ENCODE data around the gene PPP1R36. TPM values are rescaled to one million over a fixed set of nuclear protein-coding genes. Genes with fewer than 3 reads are reported as not detected.

The PPP1R36 gene
- total and polyA plus RNA-seq, 2 experiments from 2014 or later, result 0.23 TPM; not detected in 1

GRCh38 chr14:64502456-64502855, 47.3 kb upstream of the PPP1R36 start:
- peak overlapping the region; percentile 90 for H3K4me2 ChIP-seq
- H3K27ac ChIP-seq, result peak overlapping the region; percentile 100
- peaks cover 39% of the 10 kb centered on the region for H3K4me1 ChIP-seq (ENCODE audit: insufficient read depth)
- peak overlapping the region; percentile 76 for H2AFZ ChIP-seq
- H3K27me3 ChIP-seq, result no peaks in the 10 kb centered on the region
- WGBS (ENCODE audit: low lambda C conversion rate, missing lambda C conversion rate), result 68% methylated on average over 6 of the region's 6 CpGs
- no peaks in the 10 kb centered on the region for H3K36me3 ChIP-seq (replicated peaks; ENCODE audit: insufficient read depth, low read depth)
- H3K4me3 ChIP-seq, result peak overlapping the region; percentile 85
- DNase-seq (ENCODE audit: low spot score), result peak; percentile 16
- no peaks in the 10 kb centered on the region for H3K9me2 ChIP-seq (replicated peaks; ENCODE audit: insufficient read depth)
- H4K20me1 ChIP-seq (ENCODE audit: insufficient read depth, poor library complexity, severe bottlenecking), result peaks cover 22% of the 10 kb centered on the region
- no peaks in the 10 kb centered on the region for H3K9me3 ChIP-seq (ENCODE audit: low read depth)
- no peak for TF ChIP-seq EZH2phosphoT487 (IDR thresholded peaks at IDR 0.05; ENCODE audit: low read depth, severe bottlenecking, unreplicated experiment)
- no peak for TF ChIP-seq EZH2 (IDR thresholded peaks at IDR 0.05; ENCODE audit: borderline replicate concordance)
- no peak for TF ChIP-seq CTCF (IDR thresholded peaks at IDR 0.05; ENCODE audit: poor library complexity)
- peaks cover 61% of the 10 kb centered on the region for H3K79me2 ChIP-seq

- Histone ChIP-seq H4K20me1 (ENCODE audit: insufficient read depth, poor library complexity, severe bottlenecking) (peaks cover 27% of the 10 kb centered on the region), H3K9me3 (ENCODE audit: low read depth) (no peaks in the 10 kb centered on the region), H3K4me1 (ENCODE audit: insufficient read depth) (peaks cover 43% of the 10 kb centered on the region), H3K27ac (peak overlapping the region; percentile 100), H3K79me2 (peaks cover 65% of the 10 kb centered on the region), H2AFZ (peak overlapping the region; percentile 76), H3K4me2 (peak overlapping the region; percentile 90), H3K36me3 (replicated peaks; ENCODE audit: insufficient read depth, low read depth) (no peaks in the 10 kb centered on the region), H3K4me3 (peak overlapping the region; percentile 85), H3K9me2 (replicated peaks; ENCODE audit: insufficient read depth) (no peaks in the 10 kb centered on the region), H3K27me3 (no peaks in the 10 kb centered on the region)
- no peak for TF ChIP-seq EZH2 (IDR thresholded peaks at IDR 0.05; ENCODE audit: borderline replicate concordance)
- no peak for TF ChIP-seq EZH2phosphoT487 (IDR thresholded peaks at IDR 0.05; ENCODE audit: low read depth, severe bottlenecking, unreplicated experiment)
- DNase-seq (ENCODE audit: low spot score), result peak; percentile 55
- WGBS (ENCODE audit: low lambda C conversion rate, missing lambda C conversion rate), result 2% methylated on average over 29 of the region's 29 CpGs
Observed at GRCh38 chr14:64502887-64503433, 46.8 kb upstream of the PPP1R36 start.

- H3K9me3 ChIP-seq (ENCODE audit: low read depth), result no peaks in the 10 kb centered on the region
- no peaks in the 10 kb centered on the region for H3K9me2 ChIP-seq (replicated peaks; ENCODE audit: insufficient read depth)
- peaks cover 34% of the 10 kb centered on the region for H4K20me1 ChIP-seq (ENCODE audit: insufficient read depth, poor library complexity, severe bottlenecking)
- DNase-seq (ENCODE audit: low spot score), result peak; percentile 97
- H3K27me3 ChIP-seq, result no peaks in the 10 kb centered on the region
- peak within 1 kb of the TSS; percentile 76 for H2AFZ ChIP-seq
- H3K4me2 ChIP-seq, result peak within 1 kb of the TSS; percentile 90
- H3K27ac ChIP-seq, result peak within 1 kb of the TSS; percentile 100
- peak within 1 kb of the TSS; percentile 91 for H3K4me3 ChIP-seq
- no peaks in the 10 kb centered on the region for H3K36me3 ChIP-seq (replicated peaks; ENCODE audit: insufficient read depth, low read depth)
- H3K79me2 ChIP-seq, result peaks cover 67% of the 10 kb centered on the region
- under 1% methylated on average over 53 of the region's 87 CpGs for WGBS (ENCODE audit: low lambda C conversion rate, missing lambda C conversion rate)
- TF ChIP-seq CTCF (IDR thresholded peaks at IDR 0.05; ENCODE audit: poor library complexity) (no peak), EZH2phosphoT487 (IDR thresholded peaks at IDR 0.05; ENCODE audit: low read depth, severe bottlenecking, unreplicated experiment) (no peak), EZH2 (IDR thresholded peaks at IDR 0.05; ENCODE audit: borderline replicate concordance) (no peak)
- peaks cover 44% of the 10 kb centered on the region for H3K4me1 ChIP-seq (ENCODE audit: insufficient read depth)
Observed at GRCh38 chr14:64503434-64504309, 46.1 kb upstream of the PPP1R36 start, which contains the start of gene ZBTB25. ZBTB25 (minus strand) TSS chr14:64503838; CDS start chr14:64490533, 13,305 bp downstream.
